Caco-2 (cell line): Measurements from ENCODE around the gene EPHA1. TPM values are rescaled to one million over a fixed set of nuclear protein-coding genes. Genes with fewer than 3 reads are reported as not detected.

Source experiments
- BruUV-seq: library from RNA; stranded (reverse); fragments of 400-500 nt; replicated peaks from 2 replicates; lab custom pipeline; 2021; lab: Mats Ljungman, UMichigan
- CTCF ChIA-PET: fragments of 300-600 bp; sonication (Branson Sonifier 250); formaldehyde crosslinking; loops from one replicate; lab custom pipeline; 2022; ENCODE audit warnings: antibody characterized with exemption; lab: Charles Lee
- POLR2A ChIA-PET: fragments of 300-600 bp; sonication (Branson Sonifier 250); formaldehyde crosslinking; loops from one replicate; lab custom pipeline; 2022; ENCODE audit warnings: antibody characterized with exemption; lab: Charles Lee
- DNase-seq, 2 experiments: peaks; one replicate each; pipeline versions ENCODE4 v3.0.0 to v3.0.0-alpha.2; 2020 to 2022
- H3K27me3 ChIP-seq: replicated peaks from 2 replicates; pipeline ENCODE4 v1.6.0; 2011; ENCODE audit warnings: low read length; ENCODE audit not compliant: control insufficient read depth, insufficient read depth
- H3K36me3 ChIP-seq: 2 replicates; pipeline ENCODE4 v1.5.1; 2011; ENCODE audit warnings: low read length; ENCODE audit not compliant: control insufficient read depth, insufficient read depth
- H3K4me1 ChIP-seq: fragments of 250-450 bp; sonication (Bioruptor Pico); 2 replicates; pipeline ENCODE4 v1.5.1; 2020; ENCODE audit warnings: mild to moderate bottlenecking
- H3K4me3 ChIP-seq: 2 replicates; pipeline ENCODE4 v1.5.1; 2011; ENCODE audit warnings: low read depth, mild to moderate bottlenecking, control low read depth, low read length
- H3K9me3 ChIP-seq: fragments of 250-450 bp; sonication (Bioruptor Pico); 2 replicates; pipeline ENCODE4 v1.5.1; 2020; ENCODE audit warnings: mild to moderate bottlenecking, moderate library complexity
- H3K27ac Mint-ChIP-seq: one replicate; pipeline ENCODE4 v1.8.0; 2022; ENCODE audit warnings: mixed read lengths; ENCODE audit not compliant: unreplicated experiment
- H3K27me3 Mint-ChIP-seq: one replicate; pipeline ENCODE4 v1.8.0; 2022; ENCODE audit warnings: mixed read lengths; ENCODE audit not compliant: insufficient read depth, unreplicated experiment
- H3K36me3 Mint-ChIP-seq: one replicate; pipeline ENCODE4 v1.8.0; 2022; ENCODE audit warnings: mild to moderate bottlenecking, mixed read lengths; ENCODE audit not compliant: insufficient read depth, unreplicated experiment
- H3K4me1 Mint-ChIP-seq: one replicate; pipeline ENCODE4 v1.8.0; 2022; ENCODE audit warnings: low read depth, mixed read lengths; ENCODE audit not compliant: unreplicated experiment
- H3K4me3 Mint-ChIP-seq: one replicate; pipeline ENCODE4 v1.8.0; 2022; ENCODE audit warnings: mild to moderate bottlenecking, moderate library complexity, mixed read lengths; ENCODE audit not compliant: unreplicated experiment
- H3K9me3 Mint-ChIP-seq: one replicate; pipeline ENCODE4 v1.8.0; 2022; ENCODE audit warnings: mixed read lengths; ENCODE audit not compliant: unreplicated experiment
- CTCF ChIP-seq, 2 experiments: fragments of 200-600 bp in 1 of 2; IDR thresholded peaks; 1 replicate in 1 of 2; 2 replicates in 1 of 2; pipeline versions ENCODE4 v1.5.1 to v1.8.0; 2011 to 2022; ENCODE audit warnings: antibody characterized with exemption in 1 of 2, control low read depth in 1 of 2, inconsistent platforms in 1 of 2, low read depth in 1 of 2, low read length in 1 of 2, mild to moderate bottlenecking in 1 of 2, moderate library complexity in 1 of 2; ENCODE audit not compliant: insufficient read depth in 1 of 2, severe bottlenecking in 1 of 2, unreplicated experiment in 1 of 2
- intact Hi-C: fragments of 100-400 bp; cut with micrococcal nuclease; formaldehyde crosslinking; loops from one replicate; pipeline ENCODE4 v1.10.0; 2022; ENCODE audit not compliant: unreplicated experiment
- total RNA-seq: library from RNA; stranded (reverse); gene quantifications from 2 replicates; pipeline ENCODE4 v1.2.3, GENCODE V29; 2022

EPHA1 gene
- total RNA-seq, 1 experiment from 2014 or later = 66.6 TPM

- H3K27me3 ChIP-seq = no peaks in the 10 kb centered on the region
- H3K9me3 ChIP-seq = no peaks in the 10 kb centered on the region
- Mint-ChIP-seq H3K4me3 (no peak overlapping the region), H3K36me3 (no peaks in the 10 kb centered on the region), H3K27me3 (no peaks in the 10 kb centered on the region), H3K9me3 (peaks cover 6% of the 10 kb centered on the region), H3K27ac (no peak overlapping the region), H3K4me1 (no peaks in the 10 kb centered on the region)
- POLR2A ChIA-PET = no interaction called here
- intact Hi-C loops = no loop called here
- TF ChIP-seq CTCF (IDR thresholded peaks at IDR 0.05; ENCODE audit: insufficient read depth in 1 of 2, low read depth in 1 of 2, low read length in 1 of 2, severe bottlenecking in 1 of 2, unreplicated experiment in 1 of 2) = no peak
- no peak overlapping the region for H3K4me3 ChIP-seq
- no peaks in the 10 kb centered on the region for H3K36me3 ChIP-seq
- H3K4me1 ChIP-seq = no peaks in the 10 kb centered on the region
- CTCF ChIA-PET = no interaction called here
- no peak for DNase-seq
- BruUV-seq = no TSS peak
Measured at GRCh38 chr7:143433759-143434158, 25.1 kb upstream of the EPHA1 start.

GRCh38 chr7:143431109-143431508 lies 22.5 kb upstream of the EPHA1 start:
- Histone ChIP-seq H3K9me3 (no peaks in the 10 kb centered on the region), H3K4me1 (peaks cover 5% of the 10 kb centered on the region; the same call in 1 of the 2 replicates), H3K36me3 (no peaks in the 10 kb centered on the region), H3K4me3 (no peak overlapping the region), H3K27me3 (no peaks in the 10 kb centered on the region)
- peaks cover 9% of the 10 kb centered on the region for H3K4me1 Mint-ChIP-seq
- H3K27ac Mint-ChIP-seq = no peak overlapping the region
- no TSS peak for BruUV-seq
- H3K4me3 Mint-ChIP-seq = no peak overlapping the region
- no peaks in the 10 kb centered on the region for H3K9me3 Mint-ChIP-seq
- ChIA-PET POLR2A (no interaction called here), CTCF (no interaction called here)
- DNase-seq = no peak
- no peaks in the 10 kb centered on the region for H3K36me3 Mint-ChIP-seq
- no peaks in the 10 kb centered on the region for H3K27me3 Mint-ChIP-seq
- TF ChIP-seq CTCF (IDR thresholded peaks at IDR 0.05; ENCODE audit: insufficient read depth in 1 of 2, low read depth in 1 of 2, low read length in 1 of 2, severe bottlenecking in 1 of 2, unreplicated experiment in 1 of 2) = no peak
- intact Hi-C loops = no loop called here

GRCh38 chr7:143429770-143430698 lies 21.4 kb upstream of the EPHA1 start:
- H3K27me3 Mint-ChIP-seq = no peaks in the 10 kb centered on the region
- peaks cover 9% of the 10 kb centered on the region for H3K4me1 Mint-ChIP-seq
- intact Hi-C loops = no loop called here
- POLR2A ChIA-PET = no interaction called here
- no peak overlapping the region for H3K4me3 Mint-ChIP-seq
- no peaks in the 10 kb centered on the region for H3K36me3 Mint-ChIP-seq
- CTCF ChIA-PET = no interaction called here
- Histone ChIP-seq H3K36me3 (no peaks in the 10 kb centered on the region), H3K4me3 (no peak overlapping the region), H3K4me1 (peaks cover 5% of the 10 kb centered on the region; the same call in 1 of the 2 replicates), H3K27me3 (no peaks in the 10 kb centered on the region), H3K9me3 (no peaks in the 10 kb centered on the region)
- H3K9me3 Mint-ChIP-seq = no peaks in the 10 kb centered on the region
- DNase-seq = no peak
- no TSS peak for BruUV-seq
- H3K27ac Mint-ChIP-seq = no peak overlapping the region
- no peak for TF ChIP-seq CTCF (IDR thresholded peaks at IDR 0.05; ENCODE audit: insufficient read depth in 1 of 2, low read depth in 1 of 2, low read length in 1 of 2, severe bottlenecking in 1 of 2, unreplicated experiment in 1 of 2)
